HG02884 (cell line): ENCODE results near the gene TMEM108.
A peak's percentile ranks its signal among the peaks of the same experiment; 100 is the strongest.

ENCODE experiments used
- ATAC-seq: cut with Tn5 transposase; IDR thresholded peaks from one replicate; pipeline ENCODE4 v1.9.1; 2021; ENCODE audit warnings: mild to moderate bottlenecking, moderate library complexity; ENCODE audit not compliant: unreplicated experiment

Gene TMEM108

GRCh38 chr3:133159498-133160475 is 121.6 kb downstream of the TMEM108 start:
- ATAC-seq, result peak; percentile 46

GRCh38 chr3:133161656-133162055 is 123.5 kb downstream of the TMEM108 start:
- ATAC-seq, result no peak

- ATAC-seq, result no peak
Measured at GRCh38 chr3:133162265-133162664, 124.1 kb downstream of the TMEM108 start.

GRCh38 chr3:133162670-133163305 is 124.6 kb downstream of the TMEM108 start:
- no peak for ATAC-seq

GRCh38 chr3:133167340-133168024 is 129.3 kb downstream of the TMEM108 start:
- ATAC-seq, result no peak

- ATAC-seq, result no peak
Measured at GRCh38 chr3:133168025-133168401, 129.8 kb downstream of the TMEM108 start.

GRCh38 chr3:133169331-133170068 is 131.3 kb downstream of the TMEM108 start:
- ATAC-seq, result no peak

GRCh38 chr3:133171831-133172230 is 133.6 kb downstream of the TMEM108 start:
- no peak for ATAC-seq

GRCh38 chr3:133181392-133182150 is 143.4 kb downstream of the TMEM108 start:
- ATAC-seq, result no peak

- no peak for ATAC-seq
Measured at GRCh38 chr3:133187870-133188379, 149.7 kb downstream of the TMEM108 start.

- no peak for ATAC-seq
Measured at GRCh38 chr3:133188996-133189395, 150.8 kb downstream of the TMEM108 start.

- ATAC-seq, result no peak
Measured at GRCh38 chr3:133189893-133190292, 151.7 kb downstream of the TMEM108 start.

- no peak for ATAC-seq
Measured at GRCh38 chr3:133191818-133192217, 153.6 kb downstream of the TMEM108 start.

GRCh38 chr3:133192363-133192945 is 154.3 kb downstream of the TMEM108 start:
- ATAC-seq, result no peak

GRCh38 chr3:133192967-133193366 is 154.8 kb downstream of the TMEM108 start:
- no peak for ATAC-seq

GRCh38 chr3:133196527-133196926 is 158.3 kb downstream of the TMEM108 start:
- ATAC-seq, result no peak

- ATAC-seq, result no peak
Measured at GRCh38 chr3:133197619-133198018, 159.4 kb downstream of the TMEM108 start.

- ATAC-seq, result no peak
Measured at GRCh38 chr3:133206921-133207320, 168.7 kb downstream of the TMEM108 start.

GRCh38 chr3:133208184-133208583 is 170.0 kb downstream of the TMEM108 start:
- no peak for ATAC-seq
